ENCODE results near the gene ENDOG. TPM values are rescaled to one million over a fixed set of nuclear protein-coding genes. Genes with fewer than 3 reads are reported as not detected.

Gene ENDOG
- total RNA-seq, 1 experiment from 2014 or later, result 16.7 TPM

GRCh38 chr9:128785427-128785826 lies 32.9 kb upstream of the ENDOG start:
- Histone ChIP-seq H3K18ac (ENCODE audit: insufficient read length, low read depth, low read length) (no peak overlapping the region), H3K27me3 (ENCODE audit: insufficient read depth, low read length) (no peaks in the 10 kb centered on the region), H4K20me1 (ENCODE audit: control insufficient read depth, insufficient read depth, insufficient read length) (no peaks in the 10 kb centered on the region), H2BK20ac (ENCODE audit: low read depth, low read length, poor library complexity, severe bottlenecking) (no peak overlapping the region), H3K4me2 (ENCODE audit: insufficient read depth, insufficient read length, low read length) (no peak overlapping the region), H3K27ac (ENCODE audit: insufficient read length, low read depth, low read length) (no peak overlapping the region), H2BK15ac (ENCODE audit: low read depth, low read length) (no peak overlapping the region), H3K9ac (ENCODE audit: extremely low read depth, insufficient read length, low read length) (no peak overlapping the region), H3K79me2 (ENCODE audit: insufficient read depth, low read length) (no peaks in the 10 kb centered on the region), H3K9me3 (ENCODE audit: control insufficient read depth, low read depth, low read length) (no peaks in the 10 kb centered on the region), H2BK120ac (ENCODE audit: low read depth, low read length, poor library complexity, severe bottlenecking) (no peak overlapping the region), H3K4me1 (ENCODE audit: insufficient read depth, low read length) (no peaks in the 10 kb centered on the region), H2AK5ac (ENCODE audit: insufficient read length, low read length) (no peak overlapping the region), H3K56ac (ENCODE audit: insufficient read length, low read depth, low read length) (no peak overlapping the region), H2BK12ac (ENCODE audit: insufficient read length, low read depth, low read length) (no peak overlapping the region), H4K8ac (replicated peaks; ENCODE audit: insufficient read length, low read depth, low read length) (no peak overlapping the region), H4K91ac (ENCODE audit: insufficient read length, low read depth, low read length) (no peak overlapping the region), H3K23me2 (ENCODE audit: insufficient read length, low read depth, low read length, poor library complexity, severe bottlenecking) (peaks cover 5% of the 10 kb centered on the region), H2BK5ac (ENCODE audit: insufficient read length, low read length) (no peak overlapping the region), H3K4ac (ENCODE audit: low read depth, low read length) (no peak overlapping the region), H3K79me1 (ENCODE audit: insufficient read depth, low read depth, low read length, poor library complexity, severe bottlenecking) (peaks cover 4% of the 10 kb centered on the region), H3T11ph (ENCODE audit: low read length) (no peak overlapping the region), H3K14ac (ENCODE audit: insufficient read depth, low read length) (no peak overlapping the region), H2AFZ (ENCODE audit: low read length) (no peak overlapping the region), H3K23ac (ENCODE audit: insufficient read length, low read depth, low read length) (no peak overlapping the region), H4K5ac (ENCODE audit: insufficient read length, low read depth, low read length) (no peak overlapping the region)
- no peak for DNase-seq
- Mint-ChIP-seq H3K4me3 (no peak overlapping the region; a peak in 1 of 5 replicates), H3K9me3 (peaks cover 4 to 10% of the 10 kb centered on the region in 2 experiments; a peak in 4 of 5 replicates), H3K4me1 (peaks cover 5 to 6% of the 10 kb centered on the region in 2 experiments; a peak in 3 of 4 replicates), H3K36me3 (ENCODE audit: insufficient read depth in 1 of 3, low read depth in 3 of 3) (peaks cover 0 to 3% (median 2%) of the 10 kb centered on the region in 3 experiments; a peak in 2 of 7 replicates), H3K27me3 (ENCODE audit: low read depth) (peaks cover 5% of the 10 kb centered on the region), H3K27ac (no peak overlapping the region)
- no peak for TF ChIP-seq CTCF (conservative IDR thresholded peaks at IDR 0.05)
- WGBS (ENCODE audit: extremely low coverage, insufficient read length, low lambda C conversion rate), result no CpG with 5 or more reads among the region's 6 CpGs

All from H9 (cell line).